ENCODE data around the gene RUNX2.

The RUNX2 gene

DNA sequence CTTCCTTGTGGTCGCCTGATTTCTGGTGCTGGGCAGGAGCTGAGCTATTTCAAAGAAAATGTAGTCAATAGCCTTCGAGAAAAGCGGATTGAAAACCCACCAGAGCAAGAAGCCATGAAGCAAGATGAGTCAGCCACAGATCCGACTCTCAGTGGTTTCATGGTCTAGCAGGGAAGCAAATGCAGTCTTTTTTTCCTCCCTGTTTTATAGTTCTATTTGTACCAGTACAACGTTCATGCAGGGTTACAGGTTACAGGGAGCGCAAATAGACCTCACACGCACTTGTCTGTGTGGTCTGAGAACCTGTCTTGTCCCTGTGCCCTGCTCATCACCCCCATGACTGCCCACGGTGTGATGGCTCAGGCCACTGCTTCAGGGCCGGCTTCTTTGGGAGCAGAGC is 359.4 kb downstream of the RUNX2 start:
- DNase-seq: no peak

DNA sequence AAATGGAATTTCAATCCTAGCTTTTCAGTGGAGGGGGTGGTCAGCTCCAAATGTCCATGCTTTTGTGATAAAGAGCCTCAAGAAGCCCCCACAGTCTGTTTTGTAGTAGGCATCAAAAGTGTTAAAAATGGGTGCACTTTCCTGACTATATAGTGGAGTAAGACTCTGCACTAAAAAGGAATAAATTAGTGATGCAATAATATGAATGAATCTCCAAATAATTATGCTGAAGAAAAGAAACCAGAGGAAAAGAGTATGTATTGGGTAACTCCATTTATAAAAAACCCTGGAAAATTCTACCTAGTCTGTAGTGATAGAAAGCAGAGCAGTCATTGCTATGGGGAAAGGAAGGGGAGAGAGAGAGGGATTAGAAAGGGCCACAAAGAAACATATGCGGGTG is 360.1 kb downstream of the RUNX2 start:
- no peak for DNase-seq

DNA sequence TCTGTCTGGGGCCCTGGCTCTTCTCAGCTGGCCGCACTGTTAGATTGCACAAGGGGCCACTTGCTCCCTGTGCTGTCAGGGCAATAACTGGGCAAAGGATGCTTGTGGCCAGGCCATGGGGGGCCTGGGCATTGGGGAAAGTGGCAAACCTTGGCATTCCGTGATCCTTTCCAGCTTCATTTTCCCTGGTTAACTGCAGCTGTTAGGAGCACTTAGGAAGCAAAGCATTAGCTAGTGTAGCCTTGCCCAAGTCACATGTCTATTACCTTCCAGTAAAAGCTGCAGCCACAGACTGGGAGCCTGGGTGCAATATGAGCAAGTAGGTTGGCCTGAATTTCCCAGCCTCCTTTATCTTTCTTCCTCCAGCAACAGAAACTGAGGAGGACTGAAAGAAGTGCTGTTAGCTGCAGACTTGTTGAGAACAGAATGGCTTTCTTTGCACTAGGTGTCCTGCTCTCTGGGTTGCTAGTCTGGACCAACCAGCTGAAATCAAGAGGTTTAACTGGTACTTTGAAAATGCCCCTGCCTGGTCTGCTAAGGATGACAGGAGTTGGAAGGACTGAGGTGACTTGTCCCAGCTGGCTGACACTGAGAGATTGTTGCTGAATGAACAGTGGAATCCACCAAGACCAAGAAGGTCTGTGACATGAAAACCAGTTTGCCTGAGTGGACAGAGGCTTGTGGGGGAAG is 361.9 kb downstream of the RUNX2 start:
- no peak for DNase-seq

DNA sequence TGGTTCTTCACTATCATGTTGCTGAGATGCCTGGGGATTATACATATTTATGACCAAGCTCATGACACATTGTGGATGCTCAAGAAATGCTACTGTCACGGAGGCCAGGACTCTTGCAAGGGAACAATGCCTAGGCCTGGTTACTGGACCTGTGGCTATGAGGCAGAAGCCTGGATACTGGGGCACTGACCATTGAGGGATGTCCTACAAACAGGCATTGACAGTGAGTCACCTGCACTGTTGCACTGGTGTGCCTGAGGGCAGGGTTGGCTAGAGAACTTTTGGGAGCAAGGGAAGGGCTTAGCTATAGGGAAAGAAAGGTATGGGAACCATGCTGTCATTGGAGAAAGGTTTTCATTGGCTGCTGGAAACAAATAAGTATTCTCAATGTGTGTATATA is 362.7 kb downstream of the RUNX2 start:
- no peak for DNase-seq

DNA sequence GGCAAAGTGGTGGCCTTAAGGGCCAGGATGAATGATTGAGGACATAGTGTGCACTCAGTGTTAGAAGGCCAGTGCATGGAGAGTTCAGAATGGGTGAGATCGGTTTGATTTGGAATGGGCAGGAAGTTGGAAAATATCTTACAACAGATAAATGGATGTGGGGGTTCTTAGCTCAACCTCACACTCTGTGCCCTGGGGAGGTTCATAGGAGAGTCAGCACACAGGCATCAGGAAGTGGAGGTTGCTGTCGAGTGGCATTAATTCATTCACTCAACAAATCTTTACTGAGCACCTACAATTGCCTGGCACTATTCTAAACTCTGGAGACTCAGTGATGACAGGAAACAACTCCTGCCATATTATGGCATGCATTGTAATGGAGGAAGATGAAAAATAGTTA is 363.3 kb downstream of the RUNX2 start:
- DNase-seq: no peak

DNA sequence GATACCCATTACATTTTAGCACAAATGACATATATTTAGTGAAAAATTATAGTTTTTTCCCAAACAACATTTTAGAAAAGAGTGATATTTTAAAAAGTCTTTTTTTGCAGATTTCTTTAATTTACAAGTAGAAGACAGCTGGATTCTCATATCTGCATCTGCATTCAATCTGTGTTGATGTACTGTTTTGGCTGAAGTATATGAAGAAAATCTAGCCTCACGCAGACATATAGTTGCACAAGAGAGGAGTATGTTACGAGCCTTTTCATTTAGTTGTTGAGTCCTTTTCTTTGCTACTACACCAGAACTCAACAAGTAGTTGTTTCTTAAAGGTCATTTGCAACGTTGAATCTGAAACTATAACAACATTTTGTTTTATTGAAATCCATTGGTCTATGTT is 363.9 kb downstream of the RUNX2 start:
- no peak for DNase-seq

DNA sequence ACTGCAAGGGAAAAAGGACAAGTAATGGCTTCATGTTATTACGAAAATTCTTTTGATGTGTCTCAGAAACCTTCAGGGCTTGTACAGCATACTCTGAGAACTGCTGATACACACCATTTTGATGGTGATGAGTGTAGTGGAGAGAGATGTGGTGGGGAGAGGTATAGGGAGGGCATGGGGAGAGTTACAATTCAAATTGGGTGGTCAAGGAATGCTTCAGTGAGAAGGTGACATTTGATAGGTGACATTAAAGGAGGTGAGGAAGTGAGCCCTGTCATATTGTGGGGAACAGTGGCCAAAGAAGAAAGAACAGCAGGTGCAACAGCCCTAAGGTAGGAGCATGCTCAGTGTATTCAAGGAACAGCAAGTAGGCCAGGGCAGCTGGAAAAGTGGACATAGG is 368.6 kb downstream of the RUNX2 start:
- DNase-seq: no peak

DNA sequence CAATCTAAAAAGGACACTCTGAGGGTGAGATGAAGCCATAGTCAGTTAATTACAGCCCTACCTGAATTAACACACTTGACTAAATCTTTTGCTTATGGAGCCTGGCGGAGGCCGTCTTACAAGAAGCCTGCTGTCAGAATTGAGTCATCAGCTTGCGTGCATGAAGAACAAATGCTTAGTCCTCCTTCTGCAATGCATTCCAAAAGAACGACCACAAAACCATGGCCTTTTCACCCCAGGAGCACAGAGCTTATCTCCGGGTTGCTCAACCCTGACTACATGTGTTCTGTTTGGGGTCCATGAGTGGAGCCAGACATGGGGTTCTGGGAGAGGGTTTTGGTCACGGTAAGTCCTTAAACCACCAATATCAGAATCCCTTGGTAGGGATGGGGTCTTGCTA is 369.5 kb downstream of the RUNX2 start:
- DNase-seq: no peak

DNA sequence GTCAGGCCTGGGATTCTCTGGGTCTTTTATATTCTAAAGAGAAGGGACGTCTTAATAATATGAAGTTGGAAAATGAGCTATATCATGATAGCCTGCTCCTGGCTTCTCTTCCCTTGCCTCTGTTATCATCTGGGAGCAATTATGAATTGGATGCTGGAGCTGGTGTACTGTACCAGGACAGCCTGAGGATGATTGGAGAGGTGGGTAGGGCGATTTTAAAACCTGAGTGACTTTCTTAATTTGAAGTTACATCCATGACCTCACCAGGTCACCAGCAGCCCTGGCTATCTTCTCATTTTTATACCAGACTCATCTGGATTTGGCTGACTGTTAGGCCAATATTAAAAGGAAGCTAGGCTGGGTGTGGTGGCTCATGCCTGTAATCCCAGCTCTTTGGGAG is 369.9 kb downstream of the RUNX2 start:
- DNase-seq: no peak

DNA sequence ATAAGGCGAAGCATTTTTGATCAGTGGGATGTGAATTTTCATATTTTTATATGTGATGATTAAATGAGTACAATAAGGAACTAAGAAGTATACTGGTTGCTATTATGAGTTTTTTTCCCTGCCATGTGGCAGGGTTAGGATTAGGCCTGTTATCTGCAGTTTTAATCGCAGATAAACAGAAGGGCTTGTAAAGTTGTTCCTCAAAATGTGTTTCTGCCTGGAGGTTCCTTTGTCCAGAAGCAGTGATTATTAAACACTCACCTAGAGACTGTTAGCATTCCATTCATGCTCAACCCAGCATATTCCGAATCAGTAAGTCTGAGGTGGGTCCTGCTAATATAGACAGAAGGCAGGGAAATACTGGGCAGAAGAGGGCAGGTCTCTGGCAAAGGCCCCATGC is 371.5 kb downstream of the RUNX2 start:
- no peak for DNase-seq

DNA sequence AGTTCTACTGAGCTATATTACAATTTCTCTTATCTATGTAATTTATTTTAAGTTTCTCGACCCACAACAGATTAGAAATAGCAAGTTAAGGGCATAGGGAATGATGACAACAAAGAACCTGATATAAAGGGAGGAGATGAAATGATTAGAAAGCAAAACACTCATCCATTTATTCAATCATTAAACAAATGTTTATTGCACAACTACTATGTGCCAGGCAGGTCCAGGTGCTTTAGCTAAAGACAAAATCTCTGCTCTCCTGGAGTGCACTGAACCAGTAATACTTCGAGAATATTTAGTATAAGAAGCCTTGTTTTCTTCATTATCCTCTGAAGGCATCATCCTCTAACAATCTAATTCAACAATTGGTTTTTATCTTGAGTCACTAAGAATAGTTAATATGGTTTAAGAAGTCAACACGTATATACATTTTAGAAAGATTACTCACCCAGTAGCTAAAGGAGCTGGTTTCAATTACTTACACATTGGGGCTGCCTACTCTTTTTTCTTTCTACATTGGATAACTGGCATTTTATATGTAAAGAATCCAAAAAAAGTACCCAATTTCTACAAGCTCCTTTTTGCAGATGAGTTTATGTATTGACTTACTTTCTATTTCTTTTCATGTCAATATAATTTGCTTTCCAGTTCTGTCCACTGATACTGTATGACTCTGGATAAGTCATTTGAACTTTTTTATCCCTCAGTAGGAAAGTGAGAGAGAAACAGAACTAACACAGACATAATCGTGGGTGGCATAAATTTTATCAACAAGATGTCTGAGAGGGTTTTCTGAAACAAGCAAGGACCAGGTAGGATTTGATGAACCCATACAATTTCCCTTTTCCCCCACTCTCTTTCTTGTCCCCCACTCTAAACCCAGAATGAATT is 375.0 kb downstream of the RUNX2 start:
- DNase-seq: no peak

DNA sequence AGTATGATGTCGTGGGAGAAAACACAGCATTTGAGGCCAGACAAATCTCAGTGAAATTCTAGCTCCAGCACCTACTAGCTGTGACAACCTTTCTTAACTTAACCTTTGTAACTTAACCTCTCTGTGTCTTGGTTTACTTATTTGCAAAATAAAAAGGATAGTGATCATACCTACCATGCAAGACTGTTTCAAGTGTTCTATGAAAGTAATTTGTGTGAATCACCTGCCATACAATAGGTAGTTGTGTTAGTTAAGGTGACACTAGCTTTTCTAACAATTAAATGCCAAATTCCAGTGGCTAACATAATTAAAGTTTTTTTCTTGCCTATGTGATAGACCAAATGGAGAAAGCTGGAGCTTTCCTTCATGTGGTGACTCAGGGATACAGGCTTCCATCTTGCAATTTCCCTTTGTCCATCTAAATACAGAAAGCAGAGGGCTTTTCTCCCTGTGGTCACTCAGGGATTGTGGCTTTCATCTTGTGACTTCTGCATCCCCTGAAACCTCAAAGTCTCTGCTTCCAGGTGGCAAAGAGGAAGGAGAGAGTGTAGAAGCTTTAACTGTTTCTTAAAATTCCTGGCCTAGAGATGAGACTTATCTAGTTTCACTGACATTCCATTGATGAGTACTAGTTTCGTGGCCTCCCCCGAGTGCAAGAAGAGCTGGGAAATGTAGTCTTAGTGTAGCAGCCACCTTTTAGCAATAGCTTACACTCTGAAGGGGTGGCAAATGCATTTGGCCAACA is 376.1 kb downstream of the RUNX2 start:
- no peak for DNase-seq

DNA sequence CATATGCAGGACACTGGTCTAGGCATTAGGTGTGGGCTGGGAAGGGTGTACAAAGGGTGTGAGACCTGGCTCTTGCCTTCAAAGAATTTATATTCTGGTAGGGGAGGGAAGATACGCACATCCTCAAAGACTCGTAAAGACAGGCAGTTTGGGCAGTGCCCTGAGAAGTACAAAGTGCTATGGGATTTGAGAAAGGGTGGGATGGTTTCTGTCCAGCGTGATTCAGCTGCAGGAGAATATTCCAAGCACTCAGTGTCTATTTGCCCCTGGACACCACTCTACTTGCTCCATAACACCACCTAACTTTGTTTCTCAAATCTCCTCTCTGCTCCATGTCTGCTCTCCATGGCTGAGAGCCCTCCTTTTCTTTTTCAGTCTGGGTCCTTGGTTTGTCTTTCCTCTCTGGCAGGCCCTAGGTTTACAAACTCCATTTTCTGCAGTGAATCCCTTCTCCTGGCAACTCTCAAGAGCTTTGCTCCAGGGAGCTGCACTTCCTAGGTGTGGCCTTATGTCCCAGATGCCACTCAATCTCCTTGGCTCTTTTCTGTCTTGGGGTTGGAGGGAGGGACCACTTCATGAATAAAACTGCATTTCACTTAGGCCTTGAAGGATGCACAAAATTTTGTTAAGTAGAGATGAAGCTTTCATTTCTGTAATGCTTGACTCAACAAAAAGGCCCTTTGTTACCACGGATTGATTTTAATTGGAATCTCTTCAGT is 377.2 kb downstream of the RUNX2 start:
- DNase-seq: no peak

DNA sequence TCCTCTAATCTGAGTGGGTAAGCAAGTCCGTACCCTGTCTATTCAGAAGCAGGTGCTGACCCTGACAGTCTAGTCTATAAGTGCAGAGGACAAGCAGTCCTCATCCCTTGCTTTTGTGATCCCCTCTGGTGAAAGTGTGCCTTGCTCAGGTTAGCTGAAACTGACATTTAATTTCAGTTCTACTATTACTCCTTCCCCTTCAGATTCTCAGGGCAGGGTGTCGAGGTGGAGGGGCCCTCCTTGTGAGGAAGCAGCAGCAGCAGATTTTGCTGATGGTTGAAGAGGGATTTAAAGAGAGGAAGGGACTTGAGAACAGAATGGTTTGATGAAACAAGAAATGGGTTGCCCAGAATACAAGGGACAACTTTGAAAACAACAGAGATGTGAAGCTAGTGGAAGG is 378.2 kb downstream of the RUNX2 start:
- no peak for DNase-seq

DNA sequence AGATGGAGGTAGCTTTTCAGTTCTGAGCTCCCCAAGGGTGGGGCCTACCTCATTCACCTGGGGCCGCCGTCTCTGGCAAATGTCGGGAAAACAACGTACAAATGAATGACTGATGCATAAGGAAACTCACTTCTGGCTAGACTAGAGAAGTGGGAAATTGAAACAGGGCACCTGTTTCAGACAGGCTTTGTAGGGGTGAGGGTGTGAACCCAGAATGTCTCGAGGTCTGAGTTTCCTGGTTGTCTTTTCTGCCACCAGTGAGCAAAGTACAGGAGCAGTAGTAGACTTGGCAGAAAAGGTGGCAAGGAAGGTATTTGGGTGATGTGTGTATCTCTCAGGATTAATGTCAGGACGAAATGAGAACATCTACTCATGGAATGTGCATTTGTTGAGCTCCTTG is 379.0 kb downstream of the RUNX2 start:
- no peak for DNase-seq

DNA sequence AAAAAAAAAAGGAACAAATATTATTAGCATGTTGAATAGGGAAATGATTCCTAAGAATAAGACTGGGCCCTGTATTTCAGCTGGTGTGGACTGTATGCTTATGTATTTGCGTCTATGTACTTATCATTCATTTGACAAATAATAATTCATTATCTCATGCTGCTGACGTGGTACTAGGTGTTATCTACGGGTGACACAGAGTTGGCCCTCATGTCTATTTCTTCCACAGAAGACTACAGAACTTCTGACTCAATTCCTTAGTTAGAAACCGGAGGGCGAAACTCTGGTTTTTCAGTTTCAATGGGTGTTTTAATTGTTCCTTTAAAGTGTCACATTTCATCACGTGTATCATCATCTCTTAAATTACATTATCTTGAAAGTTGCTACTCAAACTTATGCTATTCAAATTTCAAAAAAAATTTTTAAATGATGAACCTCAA is 381.7 kb downstream of the RUNX2 start:
- peak; percentile 17 for DNase-seq

DNA sequence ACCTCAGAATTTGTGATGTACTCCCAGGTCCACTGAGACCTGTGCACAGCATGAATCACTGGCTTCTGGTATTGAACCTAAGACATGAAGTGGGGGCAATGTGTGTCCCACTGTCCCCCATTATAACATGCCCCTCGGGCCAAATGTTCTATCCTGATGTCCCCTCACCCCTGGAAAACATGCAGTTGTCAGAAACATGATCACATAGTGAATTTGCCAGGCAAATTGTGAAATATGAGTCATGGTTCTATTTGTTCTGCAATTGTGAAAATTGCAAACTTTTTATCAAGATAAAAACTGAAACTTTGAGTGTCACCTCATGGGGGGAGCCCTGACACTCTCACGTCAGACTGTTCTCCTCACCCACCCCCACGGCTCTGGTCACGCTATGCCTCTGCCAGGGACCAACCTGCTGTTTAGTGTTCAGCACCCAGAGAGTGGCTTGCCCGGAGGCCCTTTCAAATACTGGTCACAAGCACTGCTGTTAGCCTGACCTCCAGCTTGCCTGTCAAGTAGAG is 382.2 kb downstream of the RUNX2 start:
- peak; percentile 42 for DNase-seq

DNA sequence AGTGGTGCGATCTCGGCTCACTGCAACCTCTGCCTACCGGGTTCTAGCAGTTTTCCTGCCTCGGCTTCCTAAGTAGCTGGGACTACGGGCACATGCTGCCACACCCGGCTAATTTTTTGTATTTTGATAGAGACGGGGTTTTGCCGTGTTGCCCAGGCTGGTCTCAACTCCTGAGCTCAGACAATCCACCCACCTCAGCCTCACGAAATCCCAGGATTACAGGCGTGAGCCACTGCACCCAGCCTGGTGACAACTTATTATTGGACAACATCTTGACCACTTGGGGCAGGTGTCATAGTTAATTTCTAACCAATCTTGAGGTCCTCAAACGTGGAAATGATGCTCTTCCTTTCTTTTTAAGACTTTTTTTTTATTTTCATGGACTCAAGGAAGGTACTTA is 383.9 kb downstream of the RUNX2 start:
- DNase-seq: no peak

DNA sequence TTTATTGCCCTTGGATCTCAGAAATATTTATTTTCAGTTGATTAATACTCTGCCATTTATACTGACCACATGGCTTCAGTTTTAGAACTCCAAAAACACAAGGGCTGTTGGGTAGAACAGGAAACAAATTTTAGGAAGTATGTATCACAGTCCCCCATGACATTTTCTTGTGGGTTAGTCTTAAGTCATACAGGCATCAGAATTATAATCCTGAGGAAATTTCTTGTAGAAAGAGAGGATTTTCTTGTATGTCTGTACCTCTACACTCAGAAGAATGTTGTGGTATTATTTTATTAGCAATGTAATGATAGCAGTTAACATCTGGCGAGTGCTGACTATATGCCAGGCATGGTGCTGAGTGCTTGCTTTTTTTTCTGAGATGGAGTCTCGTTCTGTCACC is 384.7 kb downstream of the RUNX2 start:
- DNase-seq: no peak
